Frontal cortex (tissue), 4 donors: Measurements from ENCODE around the gene ST6GALNAC3. TPM values are rescaled to one million over a fixed set of nuclear protein-coding genes. Genes with fewer than 3 reads are reported as not detected.

Experiments
- DNase-seq, 2 donors: peaks; one replicate each; pipeline ENCODE4 v3.0.0; 2012; ENCODE audit warnings: low spot score in 2 of 2
- FAIRE-seq: peaks from 2 replicates; lab custom pipeline; 2012; peaks lifted over from hg19 to GRCh38; lab: Jason Lieb, UNC
- total RNA-seq: library from RNA; depleted of rRNA; stranded (reverse); fragments of >200 nt; gene quantifications from one replicate; pipeline ENCODE4 v1.2.3, GENCODE V29; 2014
- donor health status: control.
- donor health status: control.
- donor health status: control.

The ST6GALNAC3 gene
- total RNA-seq, 1 donor from 2014 or later = 14.3 TPM

DNA sequence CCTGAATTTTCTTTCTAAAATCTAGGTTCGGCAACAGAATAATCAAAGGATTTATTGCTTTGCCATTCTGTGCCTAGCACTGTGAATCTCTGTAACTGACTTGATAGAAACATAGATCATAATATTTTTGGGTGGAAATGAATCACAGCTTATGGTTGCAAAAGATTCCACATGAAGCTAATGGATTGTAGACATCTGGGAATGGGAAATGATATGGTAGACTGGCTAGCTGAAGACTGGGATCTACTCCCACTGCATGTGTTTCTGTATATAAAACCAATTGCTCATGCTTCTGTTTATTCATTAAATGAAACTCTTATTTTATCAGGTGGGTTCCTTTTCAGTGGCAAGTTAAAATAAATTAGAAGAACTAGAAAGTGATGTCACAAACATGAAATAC lies 395.6 kb downstream of the ST6GALNAC3 start:
- DNase-seq = no peak
- no peak for FAIRE-seq

GRCh38 chr1:76471536-76471935 lies 397.0 kb downstream of the ST6GALNAC3 start:
- DNase-seq = no peak
- FAIRE-seq = no peak

GRCh38 chr1:76473591-76473990 lies 399.0 kb downstream of the ST6GALNAC3 start:
- DNase-seq (no peak), FAIRE-seq (no peak)

DNA sequence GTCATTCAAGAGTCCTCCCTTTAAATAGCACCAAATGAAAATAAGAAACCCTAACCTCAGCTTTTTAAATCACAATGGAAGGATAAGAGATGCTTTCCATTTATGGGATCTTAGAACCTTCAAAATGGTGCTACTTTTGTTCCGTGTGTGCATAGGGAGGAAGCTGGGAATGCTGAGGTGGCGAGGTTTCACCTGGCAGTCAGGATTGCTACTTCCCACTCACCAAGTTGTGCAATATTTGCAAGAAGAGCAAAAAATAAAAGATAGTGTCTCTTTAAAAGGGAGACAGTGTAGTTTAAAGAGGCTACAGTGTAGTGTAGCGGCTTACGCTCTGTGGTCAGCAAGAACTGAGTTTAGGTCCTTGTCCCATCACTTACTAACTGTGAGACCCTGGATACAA lies 400.4 kb downstream of the ST6GALNAC3 start:
- DNase-seq (no peak), FAIRE-seq (no peak)

DNA sequence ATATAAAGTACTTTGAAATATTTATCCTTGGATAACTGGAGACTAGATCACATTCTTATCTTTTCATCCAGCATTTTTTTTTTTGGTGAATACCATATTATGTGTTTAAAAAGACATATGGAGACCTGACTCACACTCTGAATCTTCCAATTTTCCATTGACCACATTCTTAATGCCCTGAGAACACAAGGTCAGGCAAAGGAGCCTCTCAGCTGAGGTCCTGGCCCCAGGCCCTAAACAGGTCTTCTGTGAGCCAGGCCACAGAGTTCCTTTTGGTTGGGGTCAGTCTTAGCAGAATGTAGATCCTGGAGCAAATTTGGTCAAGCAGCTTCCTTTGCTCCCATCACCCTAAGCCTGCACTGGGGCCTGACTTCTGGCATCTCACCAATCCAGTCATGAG lies 402.6 kb downstream of the ST6GALNAC3 start:
- FAIRE-seq = no peak
- no peak for DNase-seq

DNA sequence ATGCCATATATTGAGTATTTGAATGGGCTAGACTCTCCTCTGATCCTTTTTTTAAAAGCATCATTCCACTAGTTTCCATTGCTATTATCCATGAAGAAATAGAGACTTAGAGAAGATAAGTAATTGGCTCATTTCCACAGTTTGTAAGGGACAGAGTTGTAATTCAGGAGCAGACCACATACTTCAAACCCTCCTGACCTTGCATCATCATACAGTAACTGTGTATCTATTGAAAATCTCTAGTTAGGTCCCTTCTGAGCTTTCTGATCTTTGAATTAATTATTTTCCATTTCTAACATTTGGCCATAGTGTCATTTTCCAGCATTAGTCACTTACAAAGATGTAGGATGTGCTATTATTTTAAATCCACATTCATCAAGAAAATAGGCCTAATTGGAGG lies 406.3 kb downstream of the ST6GALNAC3 start:
- no peak for DNase-seq
- FAIRE-seq = no peak

DNA sequence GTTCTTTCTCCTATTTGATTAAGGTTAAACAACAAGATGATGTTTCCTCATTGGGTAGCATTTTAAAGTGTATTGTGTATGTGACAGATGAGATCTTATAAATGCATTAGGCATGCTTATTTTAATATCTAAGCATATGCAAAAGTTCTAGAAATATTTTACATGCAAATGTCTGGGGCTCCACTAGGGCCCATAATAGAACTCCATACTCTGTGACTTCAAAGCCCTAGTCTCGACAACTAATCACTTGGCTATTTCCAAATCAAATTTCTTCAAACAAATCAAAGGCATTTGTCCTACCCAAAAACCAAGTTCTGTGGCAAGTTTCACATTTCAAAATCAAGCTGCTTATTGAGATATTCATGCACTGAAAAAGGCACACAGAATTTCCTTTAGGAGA lies 407.1 kb downstream of the ST6GALNAC3 start:
- no peak for DNase-seq
- no peak for FAIRE-seq

DNA sequence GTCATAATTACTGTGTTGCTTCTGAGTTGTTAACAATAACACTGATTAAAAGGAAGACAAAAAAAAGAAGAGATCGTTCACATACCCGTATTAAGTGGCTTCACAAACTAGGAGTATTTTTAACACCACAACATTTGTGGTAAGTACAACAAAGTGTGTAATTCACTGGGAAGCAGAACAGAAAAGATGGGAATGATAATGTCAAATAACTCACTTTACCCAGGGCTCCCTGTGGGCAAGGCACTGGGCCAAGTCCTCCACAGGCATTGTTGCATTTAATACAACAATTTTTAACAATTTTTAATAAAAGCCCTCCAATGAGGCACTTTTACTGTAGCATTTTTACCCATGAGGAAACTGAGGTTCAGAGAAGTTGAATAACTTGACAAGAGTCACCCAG lies 407.7 kb downstream of the ST6GALNAC3 start:
- DNase-seq (no peak), FAIRE-seq (no peak)

- FAIRE-seq = no peak
- DNase-seq = no peak
Observed at GRCh38 chr1:76491737-76492136, 417.2 kb downstream of the ST6GALNAC3 start.

DNA sequence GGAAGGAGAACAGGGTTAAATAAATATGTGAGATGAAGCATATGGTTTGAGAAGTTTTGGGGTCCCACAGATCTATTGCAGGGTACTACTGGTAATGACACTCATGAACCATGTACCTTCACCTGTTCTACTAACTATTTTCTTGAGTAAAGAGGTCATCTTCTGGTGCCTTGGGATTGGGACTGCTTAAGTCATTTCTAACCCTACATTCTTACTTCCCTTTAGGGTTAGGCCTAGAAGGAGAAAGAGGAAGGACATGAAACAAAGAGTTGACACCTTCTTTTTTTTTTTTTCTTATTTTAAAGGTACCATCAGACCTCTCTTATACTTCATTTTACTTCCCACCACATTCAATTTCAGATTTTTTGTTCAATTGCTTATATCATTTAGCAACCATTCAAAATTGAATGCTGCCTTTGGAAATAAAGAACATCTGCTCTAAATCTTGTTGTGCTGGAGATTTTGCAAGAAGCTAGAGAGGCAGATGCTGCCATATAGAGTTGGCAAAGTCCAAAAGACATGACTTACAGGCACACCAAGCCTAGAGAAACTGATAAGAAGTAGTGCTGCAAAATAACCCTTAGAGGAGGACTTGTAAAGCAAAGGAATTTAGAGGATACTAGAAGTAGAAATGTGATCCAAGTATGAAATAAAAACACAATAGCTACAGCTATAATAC lies 418.3 kb downstream of the ST6GALNAC3 start:
- FAIRE-seq (no peak), DNase-seq (no peak)

- no peak for DNase-seq
Observed at GRCh38 chr1:76494807-76495206, 420.3 kb downstream of the ST6GALNAC3 start.

GRCh38 chr1:76496871-76497270 lies 422.3 kb downstream of the ST6GALNAC3 start:
- no peak for FAIRE-seq
- no peak for DNase-seq

More at GRCh38 chr1:76494807-76495206, 420.3 kb downstream of the ST6GALNAC3 start:
- FAIRE-seq = no peak

DNA sequence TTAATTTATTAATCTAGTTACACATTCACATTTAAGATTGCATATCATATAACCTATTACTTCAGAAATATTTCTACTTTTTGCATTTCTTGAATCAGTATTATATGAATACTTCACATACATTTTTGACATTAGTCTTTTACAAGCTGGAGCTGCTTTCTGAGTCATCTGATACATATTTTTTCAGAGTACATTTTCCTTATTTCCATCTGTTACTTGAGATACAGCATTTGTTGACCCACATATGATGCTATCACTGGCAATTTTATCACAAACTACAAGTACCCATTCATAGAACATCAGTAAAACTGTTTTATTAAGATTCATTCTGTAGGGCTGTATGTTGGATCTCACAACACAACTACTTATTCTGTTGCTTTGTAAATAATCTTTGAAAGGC lies 425.6 kb downstream of the ST6GALNAC3 start:
- FAIRE-seq (peak; percentile 54), DNase-seq (no peak)

DNA sequence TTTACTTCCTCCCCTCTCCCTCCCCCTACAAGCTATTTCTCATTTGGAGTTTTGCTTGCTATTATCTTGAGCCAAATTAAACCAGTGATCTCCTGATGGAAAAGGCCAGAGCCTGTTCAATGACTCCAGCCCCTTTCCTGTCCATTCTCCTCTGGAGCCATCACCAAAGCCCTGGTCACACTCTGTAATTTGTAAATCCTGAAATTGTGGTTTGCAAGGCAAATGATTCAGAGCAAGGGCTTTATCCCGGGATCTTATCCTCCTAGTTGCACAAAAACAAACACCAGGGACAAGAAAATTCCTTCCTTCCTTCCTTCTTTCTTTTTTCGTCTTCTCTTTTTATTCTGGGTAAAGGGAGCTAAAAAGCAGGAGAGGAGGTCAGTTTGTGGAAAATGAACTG lies 426.6 kb downstream of the ST6GALNAC3 start:
- DNase-seq (no peak), FAIRE-seq (no peak)

DNA sequence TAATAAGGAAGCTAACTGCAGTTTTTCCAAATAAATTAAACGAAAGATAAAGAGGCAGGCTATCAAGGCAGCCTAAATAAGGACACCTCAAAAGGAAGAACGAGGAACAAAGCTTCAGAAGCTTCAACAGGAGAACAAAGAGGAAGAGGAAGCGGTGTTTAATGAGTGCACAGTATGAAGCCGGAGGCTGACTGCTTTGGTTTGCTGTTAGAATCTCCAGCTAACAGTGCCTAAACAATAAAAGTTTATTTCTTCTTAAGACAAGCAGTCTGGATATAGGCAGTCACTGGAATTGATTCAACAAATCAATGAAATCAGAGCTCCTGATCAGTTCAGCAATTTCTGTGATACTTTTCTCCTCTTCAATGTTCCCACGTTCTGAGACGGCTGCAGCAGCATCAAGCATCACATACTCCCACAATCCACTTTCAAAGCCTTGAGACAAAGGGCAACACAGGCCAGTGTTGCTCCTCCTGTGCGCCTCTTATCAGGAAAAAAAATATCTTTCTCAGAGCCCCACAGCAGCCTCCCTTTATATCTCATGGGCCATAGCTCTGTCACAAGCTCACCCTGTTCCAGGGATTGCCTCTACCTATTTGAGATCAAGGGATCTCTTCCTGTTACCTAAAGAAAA lies 427.2 kb downstream of the ST6GALNAC3 start:
- no peak for DNase-seq
- no peak for FAIRE-seq

DNA sequence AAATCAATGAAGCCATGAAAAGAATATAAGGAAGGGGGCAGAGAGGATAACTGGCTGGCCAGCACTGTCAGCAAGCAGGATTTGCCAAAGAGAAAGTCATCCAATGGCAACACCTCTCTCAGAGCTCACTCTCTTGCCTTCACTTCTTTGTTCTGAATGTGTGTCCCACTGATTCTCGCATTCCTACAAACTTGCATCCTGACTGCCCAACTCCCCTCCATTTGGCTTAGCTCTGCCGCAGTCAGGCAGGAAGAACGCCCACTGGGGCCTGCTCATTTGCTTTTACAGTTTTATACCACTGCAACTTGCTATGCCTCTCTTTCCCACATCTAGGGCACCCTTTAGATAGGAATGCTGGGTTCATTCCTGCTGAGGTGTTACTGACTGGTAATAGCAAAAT lies 428.6 kb downstream of the ST6GALNAC3 start:
- FAIRE-seq = no peak
- no peak for DNase-seq

DNA sequence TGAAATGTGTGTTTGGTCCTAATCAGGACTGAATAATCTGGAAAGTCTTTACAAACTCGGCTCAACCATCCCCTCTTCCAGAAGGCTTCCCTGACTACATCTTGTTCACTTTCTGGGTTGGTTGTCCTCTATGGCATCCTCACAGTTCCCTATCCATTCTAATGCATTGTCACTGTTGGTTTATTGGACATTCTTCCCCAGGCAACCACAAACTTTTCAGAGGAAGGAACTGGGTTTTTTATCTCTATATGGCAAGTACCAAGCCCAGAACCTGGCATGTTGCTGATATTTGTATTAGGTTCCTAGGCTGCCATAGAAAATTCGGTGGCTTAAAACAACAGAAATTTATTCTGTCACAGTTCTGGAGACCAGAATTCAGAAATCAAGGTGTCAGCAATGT lies 429.2 kb downstream of the ST6GALNAC3 start:
- FAIRE-seq (no peak), DNase-seq (no peak)

DNA sequence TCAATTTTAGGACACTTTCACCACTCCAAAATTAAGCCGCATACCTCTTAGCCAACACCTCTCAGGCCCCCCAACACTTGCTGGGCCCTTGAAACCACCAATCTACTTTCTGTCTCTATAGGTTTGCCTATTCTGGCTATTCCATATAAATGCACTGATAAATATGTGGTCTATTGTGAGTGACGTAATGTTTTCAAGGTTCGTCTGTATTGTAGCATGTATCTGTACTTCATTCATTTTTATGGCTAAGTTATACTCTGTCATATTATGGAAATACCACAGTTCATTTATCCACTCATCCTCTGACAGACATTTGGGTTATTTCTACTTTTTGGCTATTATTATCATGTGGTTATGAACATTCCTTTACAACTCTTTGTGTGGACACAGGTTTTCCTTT lies 432.8 kb downstream of the ST6GALNAC3 start:
- no peak for FAIRE-seq
- DNase-seq = no peak

DNA sequence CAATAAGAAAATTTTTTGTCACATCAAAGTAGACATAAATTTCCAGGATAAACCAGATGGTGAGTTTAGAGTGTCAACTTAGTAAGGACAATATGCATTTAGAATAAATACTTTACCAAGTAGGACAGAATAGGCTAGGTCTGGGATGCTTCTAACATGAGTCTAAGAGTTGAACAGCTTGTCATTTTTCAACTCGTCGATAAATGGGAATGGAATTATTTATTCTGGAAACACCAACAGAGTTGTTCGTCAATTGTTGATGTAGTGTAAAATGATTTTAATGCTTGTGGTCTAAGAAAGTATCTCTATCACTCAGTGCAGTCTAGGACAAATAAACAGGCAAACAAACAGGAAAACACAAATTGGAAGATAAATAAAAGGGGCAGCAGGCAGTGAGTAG lies 434.3 kb downstream of the ST6GALNAC3 start:
- DNase-seq = no peak
- FAIRE-seq = no peak

DNA sequence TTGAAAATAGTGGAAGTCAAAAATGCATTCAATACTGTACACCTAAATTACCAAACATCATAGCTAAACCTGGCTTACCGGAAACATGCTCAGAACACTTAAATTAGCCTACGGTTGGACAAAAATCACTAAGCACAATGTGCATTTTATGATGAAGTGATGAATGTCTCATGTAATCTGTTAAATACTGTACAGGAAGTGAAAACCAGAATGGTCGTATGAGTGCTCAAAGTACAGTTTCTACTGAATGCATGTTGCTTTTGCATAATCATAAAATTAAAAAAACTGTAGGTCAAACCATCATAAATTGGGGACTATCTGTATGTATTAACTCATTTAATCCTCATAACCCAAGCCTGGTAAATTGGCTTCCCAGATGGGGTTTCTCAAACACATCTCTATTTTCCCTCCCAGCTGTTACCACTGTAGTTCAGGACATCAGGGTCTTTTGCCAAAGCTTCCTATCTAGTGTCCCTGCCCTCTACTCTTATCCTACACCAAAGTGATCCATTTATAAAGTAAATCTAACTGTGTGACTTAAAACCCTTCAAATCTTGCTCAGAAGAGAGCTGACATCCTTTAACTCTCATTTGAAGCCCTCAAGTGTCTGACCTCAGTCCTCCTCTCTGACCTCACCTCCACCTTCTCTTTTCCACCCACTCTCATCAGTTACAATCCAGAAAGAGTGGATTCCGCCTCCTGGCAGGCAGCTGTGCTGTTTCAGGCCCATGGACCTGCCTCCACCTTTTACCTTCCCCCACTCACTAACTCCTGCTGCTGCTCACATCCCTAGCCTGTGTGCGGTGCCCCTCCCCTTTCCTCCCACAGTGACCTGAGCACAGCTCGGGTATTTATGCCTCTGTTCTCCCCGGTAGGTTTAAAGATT lies 436.4 kb downstream of the ST6GALNAC3 start:
- DNase-seq (no peak), FAIRE-seq (no peak)
